ENCODE measurements around the gene GFRA1.

- no peak for TF ChIP-seq CTCF (IDR thresholded peaks at IDR 0.05)
- no peak for TF ChIP-seq EZH2 (IDR thresholded peaks at IDR 0.05)
- no peak for TF ChIP-seq EZH2phosphoT487 (IDR thresholded peaks at IDR 0.05)
These were observed 13.7 kb upstream of the GFRA1 start for GRCh38 chr10:116286626-116287200.
